ENCODE results near the gene CHMP5. TPM values are rescaled to one million over a fixed set of nuclear protein-coding genes. Genes with fewer than 3 reads are reported as not detected.

CHMP5 gene
- polyA plus RNA-seq, 1 donor (not counting 4 experiments of a cell fraction or from before 2014, with no cell fraction given): 132 TPM

- Histone ChIP-seq H3K4me1 (ENCODE audit: control insufficient read depth, extremely low read depth, insufficient read depth, low read length) (peaks cover 11% of the 10 kb centered on the region), H3K27ac (ENCODE audit: control insufficient read depth, insufficient read depth, low read length) (peak overlapping the region; percentile 39), H3K9me1 (ENCODE audit: control insufficient read depth, extremely low read depth, insufficient read depth, low read length) (no peaks in the 10 kb centered on the region), H3K36me3 (ENCODE audit: control insufficient read depth in 2 of 2, extremely low read depth in 1 of 2, insufficient read depth in 2 of 2, low read length in 2 of 2) (peaks cover 14 to 30% of the 10 kb centered on the region in 2 experiments), H3K4me2 (ENCODE audit: control insufficient read depth, extremely low read depth, insufficient read depth, low read depth, low read length) (no peak overlapping the region), H2AFZ (ENCODE audit: control insufficient read depth, low read length) (no peak overlapping the region), H3K27me3 (ENCODE audit: control insufficient read depth, extremely low read depth, insufficient read depth, low read length) (no peaks in the 10 kb centered on the region), H4K20me1 (ENCODE audit: control insufficient read depth, extremely low read depth, insufficient read depth, low read length) (no peaks in the 10 kb centered on the region), H3K9me3 (ENCODE audit: control insufficient read depth, low read depth, low read length) (no peaks in the 10 kb centered on the region), H3K4me3 (ENCODE audit: control insufficient read depth in 2 of 3, extremely low read depth in 1 of 3, insufficient read depth in 2 of 3, low read depth in 1 of 3, low read length in 3 of 3) (no peak overlapping the region), H3K9ac (ENCODE audit: control insufficient read depth, extremely low read depth, insufficient read depth, low read length) (no peak overlapping the region), H3K79me2 (ENCODE audit: control insufficient read depth, insufficient read depth, low read length) (no peaks in the 10 kb centered on the region)
- no peak for TF ChIP-seq CTCF (optimal IDR thresholded peaks at IDR 0.05 in 1 of 3, IDR thresholded peaks at IDR 0.05 in 1 of 3, conservative IDR thresholded peaks at IDR 0.05 in 1 of 3; ENCODE audit: extremely low read depth in 1 of 3, insufficient read depth in 2 of 3, low read length in 3 of 3)
- TF ChIP-seq EZH2 (IDR thresholded peaks at IDR 0.05; ENCODE audit: low read length): no peak
- dilution Hi-C loops (cut with MboI; ENCODE audit: extremely low pct_ligation_motif_present, low sequenced_read_pairs): no loop called here
- no peak for FAIRE-seq
- peak; percentile 35 for DNase-seq (ENCODE audit: low read depth, low spot score)
Measured at GRCh38 chr9:33329117-33329563, 64.3 kb downstream of the CHMP5 start.

DNA sequence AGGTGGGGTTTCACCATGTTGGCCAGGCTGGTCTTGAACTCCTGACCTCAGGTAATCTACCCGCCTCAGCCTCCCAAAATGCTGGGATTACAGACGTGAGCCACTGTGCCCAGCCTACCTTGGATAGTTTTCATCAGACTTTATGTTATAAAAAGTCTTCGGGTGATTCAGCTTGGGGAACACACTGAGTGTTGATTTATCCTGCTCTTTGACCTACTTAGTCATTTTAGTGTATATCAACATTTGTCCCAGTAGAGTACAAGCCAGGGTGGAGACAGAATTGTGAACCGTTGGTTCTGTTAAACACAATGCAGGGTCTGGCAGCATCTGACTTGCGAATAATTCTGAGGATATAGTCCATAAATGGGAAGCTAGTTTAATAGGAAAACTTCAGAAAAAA is 65.1 kb downstream of the CHMP5 start:
- Histone ChIP-seq H3K9me3 (ENCODE audit: control insufficient read depth, low read depth, low read length) (no peaks in the 10 kb centered on the region), H3K4me2 (ENCODE audit: control insufficient read depth, extremely low read depth, insufficient read depth, low read depth, low read length) (no peak overlapping the region), H3K79me2 (ENCODE audit: control insufficient read depth, insufficient read depth, low read length) (no peaks in the 10 kb centered on the region), H3K27me3 (ENCODE audit: control insufficient read depth, extremely low read depth, insufficient read depth, low read length) (no peaks in the 10 kb centered on the region), H3K27ac (ENCODE audit: control insufficient read depth, insufficient read depth, low read length) (no peak overlapping the region), H3K4me1 (ENCODE audit: control insufficient read depth, extremely low read depth, insufficient read depth, low read length) (peaks cover 11% of the 10 kb centered on the region), H4K20me1 (ENCODE audit: control insufficient read depth, extremely low read depth, insufficient read depth, low read length) (no peaks in the 10 kb centered on the region), H2AFZ (ENCODE audit: control insufficient read depth, low read length) (no peak overlapping the region), H3K36me3 (ENCODE audit: control insufficient read depth in 2 of 2, extremely low read depth in 1 of 2, insufficient read depth in 2 of 2, low read length in 2 of 2) (peaks cover 17 to 30% of the 10 kb centered on the region in 2 experiments), H3K9me1 (ENCODE audit: control insufficient read depth, extremely low read depth, insufficient read depth, low read length) (no peaks in the 10 kb centered on the region), H3K4me3 (ENCODE audit: control insufficient read depth in 2 of 3, extremely low read depth in 1 of 3, insufficient read depth in 2 of 3, low read depth in 1 of 3, low read length in 3 of 3) (no peak overlapping the region), H3K9ac (ENCODE audit: control insufficient read depth, extremely low read depth, insufficient read depth, low read length) (no peak overlapping the region)
- no peak for FAIRE-seq
- dilution Hi-C loops (cut with MboI; ENCODE audit: extremely low pct_ligation_motif_present, low sequenced_read_pairs): no loop called here
- DNase-seq (ENCODE audit: low read depth, low spot score): no peak
- no peak for TF ChIP-seq CTCF (optimal IDR thresholded peaks at IDR 0.05 in 1 of 3, IDR thresholded peaks at IDR 0.05 in 1 of 3, conservative IDR thresholded peaks at IDR 0.05 in 1 of 3; ENCODE audit: extremely low read depth in 1 of 3, insufficient read depth in 2 of 3, low read length in 3 of 3)
- no peak for TF ChIP-seq EZH2 (IDR thresholded peaks at IDR 0.05; ENCODE audit: low read length)
